Mesodermal cell (in vitro differentiated cells): ENCODE data around the gene PARVB.

Experiments
- H3K27ac ChIP-seq: 2 replicates; pipeline ENCODE4 v1.7.0; 2013; ENCODE audit warnings: mild to moderate bottlenecking, low read depth, low read length, moderate library complexity; ENCODE audit not compliant: severe bottlenecking
- H3K36me3 ChIP-seq: 2 replicates; pipeline ENCODE4 v1.7.1; 2013; ENCODE audit warnings: mild to moderate bottlenecking, low read length, moderate library complexity; ENCODE audit not compliant: control insufficient read depth, insufficient read depth
- H3K4me1 ChIP-seq: one replicate; pipeline ENCODE4 v1.7.1; 2013; ENCODE audit warnings: mild to moderate bottlenecking, low read length; ENCODE audit not compliant: insufficient read depth, control insufficient read depth, poor library complexity, severe bottlenecking
- H3K4me3 ChIP-seq: 2 replicates; pipeline ENCODE4 v1.7.0; 2013; ENCODE audit warnings: low read length, control low read depth, mild to moderate bottlenecking; ENCODE audit not compliant: insufficient read depth, poor library complexity, severe bottlenecking; ENCODE audit errors: extremely low read depth
- H3K9me3 ChIP-seq: 2 replicates; pipeline ENCODE4 v1.7.1; 2013; ENCODE audit warnings: mild to moderate bottlenecking, low read length, moderate library complexity; ENCODE audit not compliant: control insufficient read depth
- WGBS, 2 experiments: methylation state at CpG; one replicate each; pipeline ENCODE4 v1.1.5; 2013; ENCODE audit warnings: missing lambda C conversion rate in 2 of 2; ENCODE audit not compliant: insufficient coverage in 2 of 2; 5-methylcytosine and 5-hydroxymethylcytosine counted together

PARVB gene

GRCh38 chr22:44221710-44222475, 197.8 kb downstream of the PARVB start:
- no peaks in the 10 kb centered on the region for H3K36me3 ChIP-seq
- no peak overlapping the region for H3K27ac ChIP-seq
- no peak overlapping the region for H3K4me3 ChIP-seq
- no peaks in the 10 kb centered on the region for H3K4me1 ChIP-seq
- WGBS, 2 experiments, result 90 to 93% methylated on average over 8 to 9 of the region's 11 CpGs
- H3K9me3 ChIP-seq, result no peaks in the 10 kb centered on the region
